ENCODE data around the gene NLRP12.

DNA sequence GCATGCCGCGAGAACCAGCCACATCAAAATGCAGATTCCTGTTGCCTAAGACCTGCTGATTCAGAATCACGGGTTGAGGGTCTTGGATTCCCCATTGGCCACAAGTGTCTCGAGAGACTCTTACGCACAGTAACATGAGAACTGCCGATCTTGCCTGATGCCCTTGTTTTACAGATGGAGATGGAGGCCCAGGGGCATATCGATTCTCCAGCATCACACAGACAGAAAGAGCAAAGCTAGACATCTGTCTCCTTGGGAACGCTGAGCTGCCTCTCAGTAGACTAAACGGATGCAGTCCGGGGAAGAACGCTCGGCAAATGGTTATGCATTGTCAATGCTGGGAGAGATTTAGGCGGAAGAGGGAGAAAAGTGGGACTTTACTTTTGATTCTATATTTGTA, 5.4 kb downstream of the NLRP12 start:
- no peak for TF ChIP-seq POLR2A (IDR thresholded peaks at IDR 0.05)
- TF ChIP-seq, protein P1, sequence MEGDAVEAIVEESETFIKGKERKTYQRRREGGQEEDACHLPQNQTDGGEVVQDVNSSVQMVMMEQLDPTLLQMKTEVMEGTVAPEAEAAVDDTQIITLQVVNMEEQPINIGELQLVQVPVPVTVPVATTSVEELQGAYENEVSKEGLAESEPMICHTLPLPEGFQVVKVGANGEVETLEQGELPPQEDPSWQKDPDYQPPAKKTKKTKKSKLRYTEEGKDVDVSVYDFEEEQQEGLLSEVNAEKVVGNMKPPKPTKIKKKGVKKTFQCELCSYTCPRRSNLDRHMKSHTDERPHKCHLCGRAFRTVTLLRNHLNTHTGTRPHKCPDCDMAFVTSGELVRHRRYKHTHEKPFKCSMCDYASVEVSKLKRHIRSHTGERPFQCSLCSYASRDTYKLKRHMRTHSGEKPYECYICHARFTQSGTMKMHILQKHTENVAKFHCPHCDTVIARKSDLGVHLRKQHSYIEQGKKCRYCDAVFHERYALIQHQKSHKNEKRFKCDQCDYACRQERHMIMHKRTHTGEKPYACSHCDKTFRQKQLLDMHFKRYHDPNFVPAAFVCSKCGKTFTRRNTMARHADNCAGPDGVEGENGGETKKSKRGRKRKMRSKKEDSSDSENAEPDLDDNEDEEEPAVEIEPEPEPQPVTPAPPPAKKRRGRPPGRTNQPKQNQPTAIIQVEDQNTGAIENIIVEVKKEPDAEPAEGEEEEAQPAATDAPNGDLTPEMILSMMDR (IDR thresholded peaks at IDR 0.05 in 8 of 11, conservative IDR thresholded peaks at IDR 0.05 in 3 of 11) = no peak
